Fibroblast of lung (primary cell): ENCODE data around the gene TRERF1. TPM values are rescaled to one million over a fixed set of nuclear protein-coding genes. Genes with fewer than 3 reads are reported as not detected.

Experiments
- DNase-seq, 2 donors: peaks; one replicate each; pipeline versions ENCODE4 v3.0.0 to v3.0.0-alpha.2; 2010; ENCODE audit warnings: low read depth in 2 of 2
- H2AFZ ChIP-seq: 2 replicates; pipeline ENCODE4 v1.5.1; 2012; ENCODE audit warnings: low read length, control low read depth, inconsistent platforms
- H3K27ac ChIP-seq: 2 replicates; pipeline ENCODE4 v1.5.1; 2011; ENCODE audit warnings: low read length, control low read depth; ENCODE audit not compliant: insufficient read depth
- H3K27me3 ChIP-seq: 2 replicates; pipeline ENCODE4 v1.5.1; 2011; ENCODE audit warnings: mild to moderate bottlenecking, low read length; ENCODE audit not compliant: control insufficient read depth, insufficient read depth
- H3K36me3 ChIP-seq: 2 replicates; pipeline ENCODE4 v1.5.1; 2011; ENCODE audit warnings: low read length; ENCODE audit not compliant: control insufficient read depth, insufficient read depth
- H3K4me1 ChIP-seq: 2 replicates; pipeline ENCODE4 v1.5.1; 2011; ENCODE audit warnings: low read length; ENCODE audit not compliant: control insufficient read depth, insufficient read depth; ENCODE audit errors: extremely low read depth
- H3K4me2 ChIP-seq: 2 replicates; pipeline ENCODE4 v1.5.1; 2011; ENCODE audit warnings: low read length, control low read depth; ENCODE audit not compliant: insufficient read depth; ENCODE audit errors: extremely low read depth
- H3K4me3 ChIP-seq, 4 experiments: fragments of 200-600 bp in 1 of 4; sonication (generic) in 1 of 4; replicated peaks in 1 of 4; 2 replicates each; pipeline ENCODE4 v1.5.1; 2011 to 2016; ENCODE audit warnings: low read length in 4 of 4, low read depth in 3 of 4, mild to moderate bottlenecking in 3 of 4, control low read depth in 2 of 4, inconsistent platforms in 1 of 4, mixed read lengths in 1 of 4; ENCODE audit not compliant: insufficient read depth in 1 of 4; ENCODE audit errors: control extremely low read depth in 1 of 4
- H3K79me2 ChIP-seq: 2 replicates; pipeline ENCODE4 v1.5.1; 2012; ENCODE audit warnings: mild to moderate bottlenecking, low read length, inconsistent platforms; ENCODE audit not compliant: control insufficient read depth, insufficient read depth
- H3K9ac ChIP-seq: 2 replicates; pipeline ENCODE4 v1.5.1; 2011; ENCODE audit warnings: mild to moderate bottlenecking, low read length, control low read depth; ENCODE audit not compliant: insufficient read depth
- H3K9me3 ChIP-seq: 2 replicates; pipeline ENCODE4 v1.5.1; 2012; ENCODE audit warnings: low read depth, low read length; ENCODE audit not compliant: control insufficient read depth, insufficient read depth
- H4K20me1 ChIP-seq: 2 replicates; pipeline ENCODE4 v1.5.1; 2011; ENCODE audit warnings: low read length; ENCODE audit not compliant: control insufficient read depth, insufficient read depth; ENCODE audit errors: extremely low read depth
- EZH2 ChIP-seq: IDR thresholded peaks from 2 replicates; pipeline ENCODE4 v1.5.1; 2012; ENCODE audit warnings: low read length, control low read depth, mild to moderate bottlenecking; ENCODE audit errors: missing control alignments
- polyA plus RNA-seq, 2 donors: library from polyadenylated mRNA; depleted of rRNA in 1 of 2; stranded (reverse) in 1 of 2; unstranded in 1 of 2; fragments of >200 nt; gene quantifications; 2 replicates each; pipeline ENCODE4 v1.2.1, GENCODE V29; 2011 to 2012; ENCODE audit warnings: missing spikeins in 1 of 2
- total RNA-seq: library from RNA; depleted of rRNA; stranded (reverse); fragments of >200 nt; gene quantifications from 2 replicates; pipeline ENCODE4 v1.2.1, GENCODE V29; 2014
- TF ChIP-seq, protein P1 (sequence below), 2 donors: IDR thresholded peaks in 1 of 2; conservative IDR thresholded peaks in 1 of 2; 1 replicate in 1 of 2; 2 replicates in 1 of 2; pipeline ENCODE4 v1.5.1; 2011 to 2012; ENCODE audit warnings: low read length in 2 of 2, control low read depth in 1 of 2, inconsistent platforms in 1 of 2, low read depth in 1 of 2, mild to moderate bottlenecking in 1 of 2

TRERF1 gene
- total and polyA plus RNA-seq, 2 donors (not counting 1 experiment from before 2014, with no cell fraction given) = 6.3 to 8.3 TPM

DNA sequence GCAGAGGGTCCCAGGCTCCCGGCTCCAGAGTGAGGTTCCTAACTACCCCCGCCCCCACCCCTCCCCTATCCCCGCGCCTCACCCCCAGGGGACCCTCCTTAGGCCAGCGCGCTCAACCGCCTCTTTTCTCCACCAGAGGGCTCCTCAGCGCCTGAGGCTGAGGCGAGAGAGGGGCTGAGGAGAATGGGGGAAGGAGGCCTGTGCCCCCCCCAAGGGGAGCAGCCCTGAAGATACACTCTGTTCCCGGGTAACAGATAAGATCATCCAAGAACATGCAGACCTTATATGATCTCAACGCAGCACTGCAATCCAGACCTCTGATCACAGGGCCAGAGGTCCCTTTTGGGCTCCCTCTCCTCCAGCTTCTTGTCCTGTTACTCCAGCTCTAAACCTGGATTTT is 190.8 kb downstream of the TRERF1 start:
- Histone ChIP-seq H3K36me3 (peaks cover 5% of the 10 kb centered on the region), H3K79me2 (no peaks in the 10 kb centered on the region), H4K20me1 (no peaks in the 10 kb centered on the region), H3K4me3 (no peak overlapping the region), H3K4me2 (no peak overlapping the region), H3K4me1 (peaks cover 3% of the 10 kb centered on the region), H2AFZ (no peak overlapping the region), H3K27ac (no peak overlapping the region), H3K27me3 (no peaks in the 10 kb centered on the region), H3K9me3 (no peaks in the 10 kb centered on the region), H3K9ac (no peak overlapping the region)
- peak in 1 of 2 donors; percentile 19 for DNase-seq
- TF ChIP-seq, protein P1, sequence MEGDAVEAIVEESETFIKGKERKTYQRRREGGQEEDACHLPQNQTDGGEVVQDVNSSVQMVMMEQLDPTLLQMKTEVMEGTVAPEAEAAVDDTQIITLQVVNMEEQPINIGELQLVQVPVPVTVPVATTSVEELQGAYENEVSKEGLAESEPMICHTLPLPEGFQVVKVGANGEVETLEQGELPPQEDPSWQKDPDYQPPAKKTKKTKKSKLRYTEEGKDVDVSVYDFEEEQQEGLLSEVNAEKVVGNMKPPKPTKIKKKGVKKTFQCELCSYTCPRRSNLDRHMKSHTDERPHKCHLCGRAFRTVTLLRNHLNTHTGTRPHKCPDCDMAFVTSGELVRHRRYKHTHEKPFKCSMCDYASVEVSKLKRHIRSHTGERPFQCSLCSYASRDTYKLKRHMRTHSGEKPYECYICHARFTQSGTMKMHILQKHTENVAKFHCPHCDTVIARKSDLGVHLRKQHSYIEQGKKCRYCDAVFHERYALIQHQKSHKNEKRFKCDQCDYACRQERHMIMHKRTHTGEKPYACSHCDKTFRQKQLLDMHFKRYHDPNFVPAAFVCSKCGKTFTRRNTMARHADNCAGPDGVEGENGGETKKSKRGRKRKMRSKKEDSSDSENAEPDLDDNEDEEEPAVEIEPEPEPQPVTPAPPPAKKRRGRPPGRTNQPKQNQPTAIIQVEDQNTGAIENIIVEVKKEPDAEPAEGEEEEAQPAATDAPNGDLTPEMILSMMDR (conservative IDR thresholded peaks at IDR 0.05 in 1 of 2, IDR thresholded peaks at IDR 0.05 in 1 of 2; ENCODE audit: low read depth in 1 of 2, low read length in 2 of 2) = peak; percentile 33 to 43
- no peak for TF ChIP-seq EZH2

DNA sequence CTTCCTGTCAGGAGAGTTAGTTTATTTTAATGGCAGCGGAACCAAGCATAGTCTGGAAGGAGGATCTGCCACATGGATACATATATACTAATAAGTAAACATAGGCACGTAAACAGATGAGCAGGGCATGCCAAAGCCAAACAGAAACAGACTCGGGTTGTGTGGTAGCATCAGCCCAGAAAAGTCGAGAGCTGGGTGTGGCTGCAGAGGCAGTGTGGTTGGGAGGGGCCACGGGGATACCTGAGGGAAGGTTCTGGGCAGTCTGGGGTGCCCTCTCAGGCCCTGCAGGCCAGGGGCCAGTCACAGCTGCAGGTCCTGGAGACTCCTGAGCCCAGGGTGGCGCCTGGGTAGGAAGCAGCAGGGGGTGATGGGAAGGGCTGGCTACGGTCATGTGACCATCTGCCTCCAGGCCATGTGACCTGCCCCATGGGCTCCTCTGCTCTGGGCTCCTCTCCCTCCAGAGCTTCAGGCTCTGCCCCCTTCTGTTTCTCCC is 191.3 kb downstream of the TRERF1 start:
- Histone ChIP-seq H2AFZ (no peak overlapping the region), H3K9ac (no peak overlapping the region), H3K36me3 (peaks cover 5% of the 10 kb centered on the region), H3K27me3 (no peaks in the 10 kb centered on the region), H3K4me1 (peaks cover 3% of the 10 kb centered on the region), H3K79me2 (no peaks in the 10 kb centered on the region), H3K9me3 (no peaks in the 10 kb centered on the region), H3K4me2 (no peak overlapping the region), H3K27ac (peak overlapping the region; percentile 4), H4K20me1 (no peaks in the 10 kb centered on the region), H3K4me3 (no peak overlapping the region)
- no peak for TF ChIP-seq EZH2
- TF ChIP-seq, protein P1 (conservative IDR thresholded peaks at IDR 0.05 in 1 of 2, IDR thresholded peaks at IDR 0.05 in 1 of 2; ENCODE audit: low read depth in 1 of 2, low read length in 2 of 2) = no peak
- no peak for DNase-seq

DNA sequence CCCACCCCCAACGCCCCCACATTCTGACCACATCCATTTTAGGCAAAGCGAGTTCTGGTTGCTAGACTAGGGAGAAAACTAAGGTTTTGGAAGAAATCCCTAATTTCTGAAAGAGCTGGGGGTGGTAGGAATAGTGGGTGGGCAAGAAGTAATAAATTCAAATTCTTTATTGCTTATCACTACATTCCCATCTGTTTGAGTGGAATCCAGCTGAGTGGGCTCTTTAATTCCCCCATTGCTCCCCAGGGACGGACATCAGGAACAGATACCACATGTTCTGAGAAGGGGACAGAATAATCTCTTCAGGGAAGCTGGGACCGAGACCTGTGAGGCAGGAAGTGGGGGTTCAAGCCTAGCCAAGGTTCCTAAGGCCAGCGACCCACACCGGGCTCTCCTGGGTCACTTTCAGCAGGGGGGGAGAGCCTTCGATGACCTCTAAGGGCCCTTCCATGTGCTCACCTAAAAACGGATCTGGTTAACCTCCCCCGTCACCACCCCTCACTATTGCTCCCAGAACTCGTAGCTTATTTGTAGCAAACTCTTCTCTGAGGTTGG is 191.8 kb downstream of the TRERF1 start:
- TF ChIP-seq, protein P1 (conservative IDR thresholded peaks at IDR 0.05 in 1 of 2, IDR thresholded peaks at IDR 0.05 in 1 of 2; ENCODE audit: low read depth in 1 of 2, low read length in 2 of 2) = no peak
- no peak for TF ChIP-seq EZH2
- H2AFZ ChIP-seq = no peak overlapping the region
- no peaks in the 10 kb centered on the region for H4K20me1 ChIP-seq
- H3K4me3 ChIP-seq = no peak overlapping the region
- H3K9ac ChIP-seq = no peak overlapping the region
- no peak overlapping the region for H3K27ac ChIP-seq
- no peaks in the 10 kb centered on the region for H3K9me3 ChIP-seq
- H3K4me2 ChIP-seq = no peak overlapping the region
- peaks cover 3% of the 10 kb centered on the region for H3K4me1 ChIP-seq
- H3K36me3 ChIP-seq = peaks cover 5% of the 10 kb centered on the region
- no peaks in the 10 kb centered on the region for H3K27me3 ChIP-seq
- no peak for DNase-seq
- no peaks in the 10 kb centered on the region for H3K79me2 ChIP-seq
